GM19238 (cell line): ENCODE measurements around the gene MORC4.

ENCODE experiments used
- DNase-seq: peaks from one replicate; pipeline ENCODE4 v3.0.0; 2011; ENCODE audit warnings: low spot score; ENCODE audit not compliant: insufficient read length

MORC4 gene

DNA sequence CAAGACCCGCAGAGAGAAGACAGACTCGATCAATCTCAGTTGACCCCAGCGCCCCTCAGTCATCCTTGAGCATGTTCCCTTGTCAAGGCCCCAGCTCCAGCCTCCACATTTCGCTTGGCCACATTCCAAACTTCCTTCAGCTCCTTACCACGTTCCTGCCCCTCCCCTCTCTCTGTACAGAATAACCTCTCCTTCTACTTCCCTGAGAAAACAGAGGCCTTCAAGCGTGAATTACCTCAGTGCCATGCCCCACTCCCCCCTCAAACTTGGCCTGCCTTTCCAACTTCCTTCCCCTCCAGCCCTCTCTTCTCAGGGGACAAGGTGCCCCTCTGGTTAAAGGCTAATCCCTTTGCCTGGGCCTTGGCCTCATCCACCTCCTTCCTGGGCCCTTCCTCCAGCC, 93.7 kb downstream of the MORC4 start:
- DNase-seq = no peak

DNA sequence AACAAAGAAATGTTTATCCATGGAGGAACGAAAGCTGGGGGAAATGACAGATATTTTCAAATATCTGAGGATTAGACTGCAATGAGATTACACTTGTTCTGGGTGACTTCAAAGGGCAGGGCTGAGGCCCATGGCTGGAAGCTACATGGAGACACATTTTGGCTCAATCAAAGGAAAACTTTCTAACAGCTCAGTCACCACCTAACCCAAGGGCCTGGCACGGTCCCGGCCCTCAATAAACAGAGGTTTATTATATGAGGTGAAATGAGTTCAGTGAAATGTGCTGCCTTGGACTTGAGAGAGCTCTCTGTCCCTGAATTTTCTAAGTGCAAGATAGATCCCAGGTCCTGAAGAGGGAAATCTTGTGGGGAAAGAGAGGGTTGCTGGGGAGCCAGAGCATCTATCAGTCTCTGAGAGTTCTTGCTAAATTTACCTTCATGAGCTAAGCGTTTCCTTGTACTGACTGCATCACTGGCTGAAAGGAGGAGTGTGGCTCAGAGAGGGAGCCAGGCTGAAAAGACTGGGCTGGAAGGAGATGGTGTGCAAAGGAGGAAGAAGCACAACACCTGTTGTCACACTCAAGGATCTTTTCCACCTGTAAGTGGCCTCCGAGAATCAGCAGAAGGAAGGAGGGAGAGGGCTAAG, 94.8 kb downstream of the MORC4 start:
- no peak for DNase-seq

DNA sequence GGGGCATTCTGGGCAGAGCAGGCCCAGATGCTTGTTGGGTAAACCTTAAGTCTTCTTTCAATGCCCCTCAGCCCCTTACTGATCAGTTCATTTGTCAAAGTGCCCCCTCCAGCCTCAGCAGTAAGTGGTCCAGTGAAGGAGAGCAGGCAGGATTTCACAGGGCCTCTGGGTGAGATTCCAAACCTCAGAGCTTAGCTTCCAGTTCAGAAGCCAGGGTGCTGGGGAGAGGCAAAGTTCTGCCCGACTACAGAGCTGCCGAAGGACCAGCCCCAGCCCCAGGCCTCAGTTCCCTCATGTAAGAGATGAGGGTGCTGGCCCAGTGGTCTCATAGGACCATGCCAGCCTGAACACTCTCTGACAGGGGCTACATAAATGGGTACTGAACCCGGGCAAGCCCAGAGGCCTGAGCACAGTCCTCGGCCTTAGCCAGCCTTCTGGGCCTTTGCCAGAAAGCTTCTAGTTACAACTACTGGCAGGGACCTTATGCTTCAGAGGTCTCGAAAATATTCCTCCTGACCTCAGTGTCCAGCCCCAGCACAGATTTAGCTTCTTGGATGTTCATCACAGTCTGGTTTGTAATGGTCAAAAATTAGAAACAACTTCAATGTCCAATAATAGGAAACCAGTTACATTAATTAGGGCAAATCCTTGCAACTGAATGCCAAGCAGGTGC, 96.0 kb downstream of the MORC4 start:
- no peak for DNase-seq

DNA sequence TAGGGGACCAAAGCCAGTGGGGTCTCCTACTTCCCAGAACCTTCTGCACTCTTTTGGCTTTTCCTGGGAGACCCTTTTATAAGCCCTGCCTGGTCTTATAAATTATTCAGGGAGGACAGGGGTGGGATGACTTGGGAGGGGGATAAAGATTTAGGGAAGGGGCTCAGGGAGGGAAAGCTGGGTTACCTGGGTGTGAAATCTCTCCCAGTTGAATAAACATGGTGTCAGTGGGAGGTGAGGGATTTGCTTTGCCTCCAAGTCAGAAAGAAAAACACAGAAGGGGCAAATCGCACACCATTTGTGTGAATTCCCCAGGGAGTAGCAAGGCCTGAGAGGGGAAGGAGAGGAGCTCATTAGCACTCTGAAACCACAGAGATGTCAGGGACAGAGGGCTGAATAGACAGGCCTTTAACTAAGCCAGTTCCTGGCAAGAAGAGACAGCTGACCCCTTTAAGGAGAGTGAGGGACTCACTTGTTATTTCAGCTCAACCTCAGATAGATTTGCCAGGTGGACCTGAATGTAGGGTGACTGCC, 96.7 kb downstream of the MORC4 start, which contains the start of gene RIPPLY1:
TSS of gene RIPPLY1 (minus strand) at position 51 of the 534 bp plus-strand sequence. CDS start 54 bp downstream, outside the sequence.
- DNase-seq = no peak

DNA sequence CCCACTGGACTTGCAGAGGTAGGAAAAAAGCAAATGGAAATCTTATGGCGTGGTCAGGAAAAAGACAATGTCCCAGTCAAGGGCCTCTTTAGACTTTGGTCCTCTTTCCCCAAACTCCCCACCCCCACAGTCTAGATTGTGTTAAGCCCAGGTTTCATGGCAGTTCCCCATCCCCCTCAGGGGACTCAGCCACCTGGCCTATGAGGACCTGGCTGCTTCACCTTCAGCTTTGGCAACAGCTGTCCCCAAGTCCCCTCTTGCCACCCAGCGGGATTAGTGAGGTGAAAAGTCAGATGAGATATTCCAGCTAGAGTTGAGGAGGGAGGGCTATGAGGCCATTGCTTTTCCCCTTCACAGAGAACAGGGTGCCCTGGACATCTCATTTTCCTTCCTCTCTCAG, 97.3 kb downstream of the MORC4 start:
- DNase-seq = no peak

DNA sequence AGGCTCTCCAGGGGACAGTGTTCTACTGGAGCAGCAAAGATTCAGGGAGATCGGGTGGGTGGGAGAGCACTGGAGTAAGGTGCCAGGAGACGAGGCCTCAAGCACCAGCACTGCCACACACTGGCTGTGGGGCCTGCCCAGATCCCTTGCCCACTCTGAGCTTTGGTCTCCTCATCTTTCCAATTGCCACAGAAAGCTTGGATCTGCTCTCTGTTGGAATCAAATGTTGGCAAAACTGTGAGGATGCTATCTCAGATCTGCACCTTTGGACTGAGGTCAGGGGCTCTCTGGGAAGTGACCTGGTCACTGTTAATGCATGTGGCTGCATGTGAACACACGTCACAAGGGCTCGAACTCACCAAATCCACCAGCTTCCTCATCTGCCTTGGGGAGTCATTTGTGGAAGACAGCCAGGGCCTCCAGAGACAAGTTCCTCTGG, 98.2 kb downstream of the MORC4 start:
- no peak for DNase-seq

DNA sequence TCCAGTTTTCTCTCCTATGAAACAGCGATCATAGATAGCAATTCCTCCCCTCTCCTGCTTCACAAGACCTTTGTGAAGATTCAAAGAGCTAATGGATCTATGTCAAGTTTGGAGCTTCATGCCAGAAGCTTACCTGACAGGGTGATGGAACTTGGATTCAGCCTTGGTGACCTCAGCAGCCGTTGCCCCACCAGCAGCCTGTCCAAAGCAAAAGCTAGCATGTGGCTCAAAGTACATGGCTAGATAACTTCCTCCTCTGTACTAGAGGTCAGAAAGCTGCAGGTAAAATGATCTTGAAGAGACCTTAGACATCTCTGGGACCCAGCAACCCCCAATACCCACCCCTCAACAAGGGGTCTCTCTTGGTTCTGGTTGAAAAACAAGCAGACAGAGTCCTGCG, 98.7 kb downstream of the MORC4 start:
- DNase-seq = no peak

DNA sequence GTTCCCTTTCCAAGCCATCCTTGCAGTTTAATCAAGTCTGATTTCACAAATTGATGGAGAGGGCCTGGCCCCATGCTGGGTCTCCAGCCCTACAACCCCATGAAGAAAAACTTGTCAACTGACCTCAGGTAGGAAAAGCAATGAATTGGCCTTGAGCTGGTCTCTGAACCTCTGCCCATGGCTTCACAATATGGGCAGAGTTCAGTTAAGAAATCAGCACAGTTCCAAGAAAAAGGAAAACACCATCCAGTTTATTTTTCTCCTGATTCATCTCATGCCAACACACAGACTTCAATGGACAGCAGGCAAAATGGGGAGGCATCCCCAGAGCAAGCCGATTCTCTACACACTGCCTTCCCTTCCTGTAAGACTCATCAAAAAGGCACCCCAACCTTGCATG, 100.2 kb downstream of the MORC4 start:
- DNase-seq = no peak

DNA sequence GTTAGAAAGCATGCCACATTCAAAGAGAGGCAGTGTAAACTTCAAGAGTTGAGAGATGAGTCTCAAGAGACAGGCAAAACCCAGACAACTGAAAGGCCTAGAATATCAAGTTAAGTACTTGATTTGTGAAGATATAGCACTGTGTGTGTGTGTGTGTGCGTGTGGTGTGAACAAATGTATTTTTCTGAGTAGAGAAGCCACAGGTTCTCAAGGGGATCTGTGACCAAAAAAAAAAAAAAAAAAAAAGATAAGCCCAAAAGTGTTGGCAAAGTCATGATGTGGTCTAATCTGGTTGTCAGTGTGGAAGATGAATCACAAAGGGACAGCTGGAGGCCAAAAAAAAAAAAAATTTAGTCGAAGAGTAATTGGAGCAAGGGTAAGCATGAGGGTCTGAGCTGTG, 100.7 kb downstream of the MORC4 start:
- DNase-seq = no peak

DNA sequence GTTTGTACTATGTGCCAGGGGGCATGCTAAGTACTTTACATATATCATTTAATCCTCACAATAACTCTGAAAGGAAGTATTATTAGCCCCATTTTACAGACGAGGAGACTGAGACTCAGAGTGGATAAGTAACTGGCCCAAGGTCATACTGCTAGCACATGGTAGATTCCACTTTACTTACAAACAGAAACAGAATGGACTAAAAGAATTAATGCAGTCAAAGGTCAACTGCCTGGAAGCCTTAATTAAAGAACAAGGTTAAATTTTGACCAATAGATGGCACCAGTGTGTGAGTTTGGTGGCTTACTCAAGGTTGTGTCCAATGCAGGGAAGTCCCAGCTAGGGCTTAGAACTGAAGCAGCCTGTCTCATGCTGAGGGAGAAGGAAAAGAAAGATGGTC, 101.5 kb downstream of the MORC4 start:
- no peak for DNase-seq

DNA sequence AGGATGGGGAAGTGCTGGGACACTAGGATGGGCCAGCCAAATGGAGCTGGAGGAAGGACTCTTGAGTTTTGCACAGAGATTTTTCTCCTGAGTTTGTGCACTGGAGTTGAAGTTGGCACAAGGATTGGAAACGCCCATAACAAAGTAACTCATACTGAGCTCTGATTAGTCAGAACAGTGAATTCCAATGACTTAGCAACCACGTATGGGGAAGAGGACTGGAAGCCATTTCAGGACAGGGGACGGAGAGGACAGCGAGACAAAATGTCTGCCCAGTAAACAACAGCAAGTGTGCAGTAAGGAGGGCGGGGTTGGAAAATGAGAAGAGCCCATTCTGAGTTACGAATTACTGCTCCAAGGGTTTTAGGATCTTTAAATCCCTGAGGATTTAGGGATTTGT, 102.8 kb downstream of the MORC4 start:
- no peak for DNase-seq

DNA sequence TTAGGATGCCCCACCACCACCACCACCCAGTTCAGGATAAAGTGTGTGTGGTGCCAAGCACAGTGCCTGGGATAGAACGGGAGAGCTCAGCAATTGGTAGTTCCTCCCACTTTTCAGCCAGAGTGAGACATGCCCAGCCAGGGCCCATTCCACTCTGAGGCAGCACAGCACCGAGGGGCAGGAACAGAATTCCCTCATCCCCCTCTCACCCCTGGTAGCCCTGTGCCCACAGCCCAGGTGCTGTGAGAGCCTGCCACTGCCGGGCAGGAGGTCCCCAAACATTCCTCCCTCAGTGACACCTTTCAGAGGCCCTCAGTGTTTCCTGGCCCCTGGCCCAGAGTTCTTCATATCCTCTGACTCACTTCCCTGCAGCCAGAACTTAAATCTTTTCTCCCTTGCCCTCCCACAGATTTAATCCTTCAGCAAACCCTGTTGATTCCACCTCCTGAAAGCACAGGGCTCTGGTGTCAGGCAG, 105.0 kb downstream of the MORC4 start:
- no peak for DNase-seq

DNA sequence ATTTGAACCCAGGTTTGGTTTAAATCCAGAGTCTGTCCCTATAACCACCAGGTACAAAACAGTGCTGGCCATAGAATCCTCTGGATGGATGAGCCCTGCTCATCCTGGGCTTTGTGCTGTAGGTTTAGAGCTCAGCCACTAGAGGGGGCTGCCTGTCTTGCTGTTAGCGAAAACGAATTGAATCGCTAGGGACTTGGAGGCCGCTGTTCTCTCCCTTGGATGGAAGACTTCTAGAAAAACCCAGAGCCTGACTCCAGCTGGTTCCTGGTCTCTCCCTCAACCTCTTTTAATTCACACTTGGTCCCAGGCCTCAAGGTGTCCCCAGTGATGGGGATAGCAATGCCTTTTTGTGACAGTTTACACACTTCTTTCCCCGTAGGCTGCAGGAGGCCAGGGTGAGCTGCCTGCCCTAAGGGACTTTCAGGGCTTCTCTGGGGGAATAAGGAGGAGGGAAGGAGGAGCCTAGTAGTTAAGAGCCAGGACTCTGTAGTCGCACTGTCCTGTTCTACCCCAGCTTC, 105.6 kb downstream of the MORC4 start:
- no peak for DNase-seq

DNA sequence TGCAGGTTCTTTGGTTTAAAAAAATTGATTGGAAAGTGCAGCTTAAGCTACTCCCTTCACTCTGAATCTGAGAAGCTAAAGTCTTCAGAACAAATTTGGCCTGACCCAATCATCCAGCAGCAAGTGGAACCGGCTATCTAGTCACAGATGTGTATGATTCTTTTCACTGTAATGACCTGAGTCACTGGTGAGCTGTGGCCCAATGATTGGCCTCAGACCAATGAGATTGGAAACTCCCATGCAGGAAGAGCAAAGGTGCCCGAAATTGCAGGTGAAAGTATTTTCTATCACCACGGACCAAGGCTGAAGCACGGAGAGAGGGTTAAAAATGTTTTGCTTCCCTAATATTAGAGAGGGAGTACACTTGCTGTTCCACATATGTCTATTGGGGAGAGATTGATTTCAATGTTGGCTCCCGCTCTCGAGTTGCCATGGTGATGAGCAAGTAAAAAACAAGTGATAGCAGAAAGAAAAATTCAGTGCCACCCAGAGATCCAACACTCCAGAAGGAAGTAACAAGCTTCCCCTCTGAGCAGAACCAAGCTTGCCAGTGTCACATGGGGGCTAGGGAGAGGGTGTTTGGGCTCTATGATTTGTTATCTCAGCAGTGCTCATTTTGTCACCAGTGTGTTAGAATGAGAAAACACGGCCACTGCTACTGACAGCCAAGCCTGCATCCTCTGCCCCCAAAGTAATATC, 108.1 kb downstream of the MORC4 start:
- DNase-seq = no peak
